Measurements from ENCODE around the gene SLC22A31.

GRCh38 chr16:89166696-89167424, 33.5 kb downstream of the SLC22A31 start:
- TF ChIP-seq POLR2AphosphoS5 (IDR thresholded peaks at IDR 0.05; ENCODE audit: borderline replicate concordance, low read depth, low read length), result no peak
- no peak for TF ChIP-seq FOXP2 (optimal IDR thresholded peaks at IDR 0.05; ENCODE audit: control extremely low read depth, extremely low read length, insufficient read depth)

Data from SK-N-MC (cell line).